ENCODE data around the gene MAGEF1. TPM values are rescaled to one million over a fixed set of nuclear protein-coding genes. Genes with fewer than 3 reads are reported as not detected.

MAGEF1 gene
- total and polyA plus RNA-seq, 2 donors (not counting 1 experiment from before 2014, with no cell fraction given) = 9.5 to 26.2 TPM

DNA sequence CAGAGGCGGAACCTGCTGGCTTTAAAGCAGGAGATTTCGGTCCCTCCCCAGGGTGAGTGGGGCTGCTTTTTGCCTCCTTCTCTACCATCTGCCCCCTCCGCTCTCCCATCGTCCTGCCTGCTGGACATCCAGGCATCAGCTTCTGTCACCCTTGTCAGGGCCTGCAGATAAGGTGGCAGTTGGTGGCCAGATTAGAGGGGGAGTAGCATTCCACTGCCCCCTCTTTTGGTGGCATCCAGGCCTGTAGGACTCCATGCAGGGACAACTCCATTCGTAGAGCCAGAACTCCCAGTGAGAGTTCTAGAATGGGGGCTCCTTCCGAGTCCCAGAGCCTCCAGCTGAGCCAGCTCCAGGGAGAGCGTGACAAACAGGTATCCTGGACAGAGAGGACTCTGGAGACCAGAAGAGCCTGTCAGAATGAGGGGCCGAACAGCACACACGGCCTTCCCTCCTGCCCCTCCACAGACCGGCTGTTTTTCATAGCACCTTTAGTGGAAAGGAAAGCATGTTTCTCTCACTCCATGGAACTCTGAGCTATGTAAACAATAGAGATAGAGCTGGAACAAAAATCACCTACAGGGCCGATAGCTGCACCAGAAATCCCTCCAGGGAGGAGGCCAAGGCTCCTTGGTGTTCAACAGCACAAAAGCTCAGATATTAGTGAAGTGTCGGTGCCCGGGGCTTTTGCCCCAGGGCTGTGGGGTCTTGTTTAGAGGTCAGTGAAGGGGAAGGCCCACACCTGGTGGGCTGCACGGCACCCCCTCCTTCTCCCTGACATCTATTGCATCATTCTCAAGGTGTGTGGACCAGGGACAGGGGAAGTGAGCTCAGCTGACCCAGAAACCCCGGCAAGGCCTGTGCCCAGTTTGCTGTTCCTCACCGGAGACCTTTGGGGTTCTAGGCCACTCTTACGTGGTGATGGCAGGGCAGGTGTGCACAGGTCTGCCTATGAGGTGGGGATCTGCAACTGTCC, 34.2 kb downstream of the MAGEF1 start:
- peaks cover 34 to 36% of the 10 kb centered on the region in 2 donors for H3K4me1 ChIP-seq (ENCODE audit: control insufficient read depth in 2 of 2, insufficient read depth in 2 of 2, low read length in 2 of 2)
- H3K4me3 Mint-ChIP-seq = peak overlapping the region; percentile 38
- H4K20me1 ChIP-seq (ENCODE audit: control insufficient read depth, insufficient read depth, low read length, poor library complexity, severe bottlenecking) = no peaks in the 10 kb centered on the region
- no peak overlapping the region for H3K27ac Mint-ChIP-seq
- WGBS (ENCODE audit: insufficient coverage) = 82% methylated on average over 11 of the region's 17 CpGs
- H3K9ac ChIP-seq (ENCODE audit: low read length) = peak overlapping the region; percentile 1
- H2AFZ ChIP-seq (ENCODE audit: insufficient read depth, low read depth, low read length, poor library complexity, severe bottlenecking) = peak overlapping the region; percentile 34
- H3K27me3 Mint-ChIP-seq = no peaks in the 10 kb centered on the region
- DNase-seq (no peak), ATAC-seq (ENCODE audit: low read depth) (no peak)
- intact Hi-C loops (cut with micrococcal nuclease) = loop anchor here (5.0 kb wide), 1 partner anchor 35 kb away; the partner anchor contains the start of gene MAGEF1
- ChIA-PET CTCF (interaction anchor here (0.6 to 1.5 kb wide), 3 partner anchors 13 to 116 kb away, joined by 3 to 6 read pairs (median 4); partner anchors contain the start of gene EPHB3), POLR2A (no interaction called here)
- H3K36me3 ChIP-seq (replicated peaks in 1 of 2; ENCODE audit: control extremely low read depth in 1 of 2, control insufficient read depth in 1 of 2, extremely low read depth in 1 of 2, insufficient read depth in 2 of 2, low read length in 1 of 2) = no peaks in the 10 kb centered on the region
- H3K79me2 ChIP-seq (ENCODE audit: control insufficient read depth, insufficient read depth, low read length) = no peaks in the 10 kb centered on the region
- no peaks in the 10 kb centered on the region for H3K9me3 Mint-ChIP-seq (ENCODE audit: insufficient read depth)
- H3K27me3 ChIP-seq (replicated peaks in 1 of 4; ENCODE audit: control extremely low read depth in 1 of 4, control insufficient read depth in 3 of 4, insufficient read depth in 4 of 4, low read length in 3 of 4) = no peaks in the 10 kb centered on the region
- H3K4me2 ChIP-seq (replicated peaks; ENCODE audit: low read depth, low read length, poor library complexity, severe bottlenecking) = peak overlapping the region; percentile 57
- H3K4me3 ChIP-seq (ENCODE audit: control extremely low read depth in 1 of 5, extremely low read depth in 1 of 5, insufficient read depth in 1 of 5, low read depth in 2 of 5, low read length in 4 of 5) = peak overlapping the region in 1 of 5 experiments; percentile 5
- no peak for TF ChIP-seq EZH2 (IDR thresholded peaks at IDR 0.05; ENCODE audit: borderline replicate concordance, insufficient read depth, low read depth, low read length, poor library complexity, severe bottlenecking)
- TF ChIP-seq, protein P1, sequence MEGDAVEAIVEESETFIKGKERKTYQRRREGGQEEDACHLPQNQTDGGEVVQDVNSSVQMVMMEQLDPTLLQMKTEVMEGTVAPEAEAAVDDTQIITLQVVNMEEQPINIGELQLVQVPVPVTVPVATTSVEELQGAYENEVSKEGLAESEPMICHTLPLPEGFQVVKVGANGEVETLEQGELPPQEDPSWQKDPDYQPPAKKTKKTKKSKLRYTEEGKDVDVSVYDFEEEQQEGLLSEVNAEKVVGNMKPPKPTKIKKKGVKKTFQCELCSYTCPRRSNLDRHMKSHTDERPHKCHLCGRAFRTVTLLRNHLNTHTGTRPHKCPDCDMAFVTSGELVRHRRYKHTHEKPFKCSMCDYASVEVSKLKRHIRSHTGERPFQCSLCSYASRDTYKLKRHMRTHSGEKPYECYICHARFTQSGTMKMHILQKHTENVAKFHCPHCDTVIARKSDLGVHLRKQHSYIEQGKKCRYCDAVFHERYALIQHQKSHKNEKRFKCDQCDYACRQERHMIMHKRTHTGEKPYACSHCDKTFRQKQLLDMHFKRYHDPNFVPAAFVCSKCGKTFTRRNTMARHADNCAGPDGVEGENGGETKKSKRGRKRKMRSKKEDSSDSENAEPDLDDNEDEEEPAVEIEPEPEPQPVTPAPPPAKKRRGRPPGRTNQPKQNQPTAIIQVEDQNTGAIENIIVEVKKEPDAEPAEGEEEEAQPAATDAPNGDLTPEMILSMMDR (IDR thresholded peaks at IDR 0.05) = no peak
- peaks cover 34% of the 10 kb centered on the region for H3K4me1 Mint-ChIP-seq
- peak overlapping the region in 1 of 2 donors; percentile 45 for H3K27ac ChIP-seq (ENCODE audit: low read length in 2 of 2)
- H3K9me3 ChIP-seq (ENCODE audit: control extremely low read depth in 1 of 3, control insufficient read depth in 2 of 3, insufficient read depth in 1 of 3, low read length in 2 of 3) = no peaks in the 10 kb centered on the region
